ENCODE data around the gene PTHLH.

DNA sequence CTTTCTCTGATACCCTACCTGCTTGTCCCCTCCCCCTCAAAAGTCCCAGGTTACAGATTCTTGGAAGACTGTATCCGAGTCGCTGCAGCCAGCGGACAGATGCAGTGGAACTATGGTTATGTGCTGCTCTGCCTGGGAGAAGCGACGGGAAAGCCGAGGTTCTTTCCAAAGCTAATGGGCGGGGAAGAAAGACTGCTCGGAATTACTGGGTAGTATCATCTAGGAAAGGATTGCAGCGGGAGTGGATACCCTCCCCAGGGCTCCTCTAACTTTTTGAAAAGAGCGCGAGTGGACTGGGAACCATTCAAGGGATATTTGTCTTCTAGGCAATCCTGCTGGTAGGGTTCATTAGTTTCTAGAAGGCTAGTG lies 1.4 kb downstream of the PTHLH start:
- TF ChIP-seq FOXP1 (CRISPR knock-in tag; IDR thresholded peaks at IDR 0.05; ENCODE audit: borderline replicate concordance), result no peak
- TF ChIP-seq ATF3 (CRISPR knock-in tag; conservative IDR thresholded peaks at IDR 0.05), result no peak
- TF ChIP-seq SMAD3 (CRISPR knock-in tag; IDR thresholded peaks at IDR 0.05; ENCODE audit: borderline replicate concordance), result no peak
- TF ChIP-seq, protein P1, sequence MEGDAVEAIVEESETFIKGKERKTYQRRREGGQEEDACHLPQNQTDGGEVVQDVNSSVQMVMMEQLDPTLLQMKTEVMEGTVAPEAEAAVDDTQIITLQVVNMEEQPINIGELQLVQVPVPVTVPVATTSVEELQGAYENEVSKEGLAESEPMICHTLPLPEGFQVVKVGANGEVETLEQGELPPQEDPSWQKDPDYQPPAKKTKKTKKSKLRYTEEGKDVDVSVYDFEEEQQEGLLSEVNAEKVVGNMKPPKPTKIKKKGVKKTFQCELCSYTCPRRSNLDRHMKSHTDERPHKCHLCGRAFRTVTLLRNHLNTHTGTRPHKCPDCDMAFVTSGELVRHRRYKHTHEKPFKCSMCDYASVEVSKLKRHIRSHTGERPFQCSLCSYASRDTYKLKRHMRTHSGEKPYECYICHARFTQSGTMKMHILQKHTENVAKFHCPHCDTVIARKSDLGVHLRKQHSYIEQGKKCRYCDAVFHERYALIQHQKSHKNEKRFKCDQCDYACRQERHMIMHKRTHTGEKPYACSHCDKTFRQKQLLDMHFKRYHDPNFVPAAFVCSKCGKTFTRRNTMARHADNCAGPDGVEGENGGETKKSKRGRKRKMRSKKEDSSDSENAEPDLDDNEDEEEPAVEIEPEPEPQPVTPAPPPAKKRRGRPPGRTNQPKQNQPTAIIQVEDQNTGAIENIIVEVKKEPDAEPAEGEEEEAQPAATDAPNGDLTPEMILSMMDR (IDR thresholded peaks at IDR 0.05), result no peak
- TF ChIP-seq TP53 (CRISPR knock-in tag; IDR thresholded peaks at IDR 0.05), result no peak
- TF ChIP-seq ZNF138 (CRISPR knock-in tag; conservative IDR thresholded peaks at IDR 0.05), result no peak
- TF ChIP-seq ZNF423 (CRISPR knock-in tag; IDR thresholded peaks at IDR 0.05), result no peak
- TF ChIP-seq, protein P2, sequence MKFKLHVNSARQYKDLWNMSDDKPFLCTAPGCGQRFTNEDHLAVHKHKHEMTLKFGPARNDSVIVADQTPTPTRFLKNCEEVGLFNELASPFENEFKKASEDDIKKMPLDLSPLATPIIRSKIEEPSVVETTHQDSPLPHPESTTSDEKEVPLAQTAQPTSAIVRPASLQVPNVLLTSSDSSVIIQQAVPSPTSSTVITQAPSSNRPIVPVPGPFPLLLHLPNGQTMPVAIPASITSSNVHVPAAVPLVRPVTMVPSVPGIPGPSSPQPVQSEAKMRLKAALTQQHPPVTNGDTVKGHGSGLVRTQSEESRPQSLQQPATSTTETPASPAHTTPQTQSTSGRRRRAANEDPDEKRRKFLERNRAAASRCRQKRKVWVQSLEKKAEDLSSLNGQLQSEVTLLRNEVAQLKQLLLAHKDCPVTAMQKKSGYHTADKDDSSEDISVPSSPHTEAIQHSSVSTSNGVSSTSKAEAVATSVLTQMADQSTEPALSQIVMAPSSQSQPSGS (CRISPR knock-in tag; IDR thresholded peaks at IDR 0.05; ENCODE audit: borderline replicate concordance, low read depth), result no peak
- no peak for TF ChIP-seq CBFB (CRISPR knock-in tag; IDR thresholded peaks at IDR 0.05; ENCODE audit: low read depth)
- no peak for TF ChIP-seq NFYB (CRISPR knock-in tag; conservative IDR thresholded peaks at IDR 0.05; ENCODE audit: low read depth)
- TF ChIP-seq JUN (CRISPR knock-in tag; IDR thresholded peaks at IDR 0.05), result no peak
- TF ChIP-seq, protein P3, sequence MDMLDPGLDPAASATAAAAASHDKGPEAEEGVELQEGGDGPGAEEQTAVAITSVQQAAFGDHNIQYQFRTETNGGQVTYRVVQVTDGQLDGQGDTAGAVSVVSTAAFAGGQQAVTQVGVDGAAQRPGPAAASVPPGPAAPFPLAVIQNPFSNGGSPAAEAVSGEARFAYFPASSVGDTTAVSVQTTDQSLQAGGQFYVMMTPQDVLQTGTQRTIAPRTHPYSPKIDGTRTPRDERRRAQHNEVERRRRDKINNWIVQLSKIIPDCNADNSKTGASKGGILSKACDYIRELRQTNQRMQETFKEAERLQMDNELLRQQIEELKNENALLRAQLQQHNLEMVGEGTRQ (CRISPR knock-in tag; IDR thresholded peaks at IDR 0.05), result no peak
